GM18519 (cell line): ENCODE results near the gene EEF2K.
A peak's percentile ranks its signal among the peaks of the same experiment; 100 is the strongest.
"Not testable (repeated sequence)": the region's sequence is repeated elsewhere in the genome, so short reads cannot be mapped to it uniquely, and the experiment has no call there.

Experiments used
- ATAC-seq: cut with Tn5 transposase; IDR thresholded peaks from one replicate; pipeline ENCODE4 v1.9.1; 2021; ENCODE audit warnings: mild to moderate bottlenecking, moderate library complexity; ENCODE audit not compliant: unreplicated experiment, low FRiP score

Gene EEF2K

GRCh38 chr16:22189473-22190080, 16.5 kb upstream of the EEF2K start:
- no peak for ATAC-seq

- ATAC-seq = peak; percentile 41
These were observed 15.8 kb upstream of the EEF2K start for GRCh38 chr16:22190081-22190775.

- peak; percentile 18 for ATAC-seq
These were observed 15.1 kb upstream of the EEF2K start for GRCh38 chr16:22190776-22191531.

- ATAC-seq = no peak
These were observed 14.4 kb upstream of the EEF2K start for GRCh38 chr16:22191532-22192260.

GRCh38 chr16:22192261-22193062, 13.6 kb upstream of the EEF2K start:
- no peak for ATAC-seq

- no peak for ATAC-seq
These were observed 13.0 kb upstream of the EEF2K start for GRCh38 chr16:22193063-22193411.

- no peak for ATAC-seq
These were observed 11.2 kb upstream of the EEF2K start for GRCh38 chr16:22194707-22195444.

GRCh38 chr16:22195445-22195694, 10.7 kb upstream of the EEF2K start:
- ATAC-seq = no peak

- ATAC-seq = no peak
These were observed 10.2 kb upstream of the EEF2K start for GRCh38 chr16:22195695-22196558.

GRCh38 chr16:22196559-22197168, 9.4 kb upstream of the EEF2K start:
- not testable (repeated sequence) for ATAC-seq

GRCh38 chr16:22198547-22199293, 7.4 kb upstream of the EEF2K start:
- ATAC-seq = no peak

GRCh38 chr16:22202261-22202637, 3.8 kb upstream of the EEF2K start:
- ATAC-seq = no peak

GRCh38 chr16:22203091-22203490, 3.0 kb upstream of the EEF2K start:
- no peak for ATAC-seq

- no peak for ATAC-seq
These were observed 1.9 kb upstream of the EEF2K start for GRCh38 chr16:22204091-22204655.

GRCh38 chr16:22205577-22206012, 483 bp upstream of the EEF2K start:
- no peak for ATAC-seq

- ATAC-seq = no peak
These were observed 1.0 kb downstream of the EEF2K start for GRCh38 chr16:22206842-22207714.
